C4-2B (cell line): ENCODE measurements around the gene OTOP2.

Experiments used
- H3K27ac ChIP-seq: fragments of 450-650 bp; 2 replicates; pipeline ENCODE4 v1.5.1; 2017
- ZFX ChIP-seq: fragments of 450-650 bp; IDR thresholded peaks from 2 replicates; pipeline ENCODE4 v1.6.1; 2017
- TF ChIP-seq, protein P1 (sequence below): fragments of 450-650 bp; conservative IDR thresholded peaks from 2 replicates; pipeline ENCODE4 v1.5.1; 2017; ENCODE audit warnings: mild to moderate bottlenecking

Gene OTOP2

DNA sequence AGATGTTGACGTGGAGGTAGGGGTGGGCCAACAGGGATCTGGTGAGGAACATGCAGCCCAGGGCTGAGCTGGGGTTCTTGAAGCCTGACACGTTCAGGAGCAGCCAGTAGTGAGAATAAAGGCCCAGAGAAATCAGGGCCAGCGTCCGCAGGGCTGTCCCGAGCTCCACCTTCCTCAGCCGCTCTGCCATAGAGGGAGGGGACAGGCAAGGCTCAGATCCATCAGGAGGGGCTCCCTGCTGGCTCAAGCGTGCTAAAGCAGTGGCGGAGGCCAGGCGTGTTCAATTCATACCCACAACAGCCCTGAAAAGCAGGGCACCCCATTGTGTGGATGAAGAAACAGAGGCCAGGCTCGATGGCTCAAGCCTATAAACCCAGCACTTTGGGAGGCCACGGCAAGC, 43.0 kb upstream of the OTOP2 start:
- H3K27ac ChIP-seq: no peak overlapping the region

GRCh38 chr17:74882517-74883240, 41.4 kb upstream of the OTOP2 start:
- no peak overlapping the region for H3K27ac ChIP-seq
- TF ChIP-seq, protein P1, sequence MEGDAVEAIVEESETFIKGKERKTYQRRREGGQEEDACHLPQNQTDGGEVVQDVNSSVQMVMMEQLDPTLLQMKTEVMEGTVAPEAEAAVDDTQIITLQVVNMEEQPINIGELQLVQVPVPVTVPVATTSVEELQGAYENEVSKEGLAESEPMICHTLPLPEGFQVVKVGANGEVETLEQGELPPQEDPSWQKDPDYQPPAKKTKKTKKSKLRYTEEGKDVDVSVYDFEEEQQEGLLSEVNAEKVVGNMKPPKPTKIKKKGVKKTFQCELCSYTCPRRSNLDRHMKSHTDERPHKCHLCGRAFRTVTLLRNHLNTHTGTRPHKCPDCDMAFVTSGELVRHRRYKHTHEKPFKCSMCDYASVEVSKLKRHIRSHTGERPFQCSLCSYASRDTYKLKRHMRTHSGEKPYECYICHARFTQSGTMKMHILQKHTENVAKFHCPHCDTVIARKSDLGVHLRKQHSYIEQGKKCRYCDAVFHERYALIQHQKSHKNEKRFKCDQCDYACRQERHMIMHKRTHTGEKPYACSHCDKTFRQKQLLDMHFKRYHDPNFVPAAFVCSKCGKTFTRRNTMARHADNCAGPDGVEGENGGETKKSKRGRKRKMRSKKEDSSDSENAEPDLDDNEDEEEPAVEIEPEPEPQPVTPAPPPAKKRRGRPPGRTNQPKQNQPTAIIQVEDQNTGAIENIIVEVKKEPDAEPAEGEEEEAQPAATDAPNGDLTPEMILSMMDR: no peak
- TF ChIP-seq ZFX: no peak

More for the DNA sequence above, 43.0 kb upstream of the OTOP2 start:
- TF ChIP-seq, protein P1: no peak
- no peak for TF ChIP-seq ZFX

DNA sequence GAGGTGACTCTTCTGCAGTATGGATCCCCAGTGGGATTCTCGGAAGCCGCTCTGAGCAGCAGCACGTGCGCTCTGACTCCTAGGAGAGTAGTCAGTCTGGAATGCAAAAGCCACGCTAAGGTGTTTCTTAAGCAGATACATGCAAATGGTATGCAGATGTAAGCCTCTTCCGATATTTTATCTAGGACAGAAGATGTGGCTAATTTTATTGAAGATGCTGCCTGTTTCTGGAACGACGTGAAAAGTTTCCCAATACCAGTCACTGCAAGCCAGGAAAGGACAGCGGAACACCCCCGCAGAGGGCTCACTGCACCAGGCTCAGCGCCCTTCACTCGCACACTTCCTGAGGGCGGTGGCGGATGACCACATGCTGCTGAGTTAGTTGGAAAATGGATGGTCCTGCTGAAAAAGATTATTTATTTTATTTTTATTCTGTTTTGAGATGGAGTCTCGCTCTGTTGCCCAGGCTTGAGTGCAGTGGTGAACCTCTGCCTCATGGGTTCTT, 40.8 kb upstream of the OTOP2 start:
- no peak overlapping the region for H3K27ac ChIP-seq
- TF ChIP-seq, protein P1: no peak
- TF ChIP-seq ZFX: no peak

DNA sequence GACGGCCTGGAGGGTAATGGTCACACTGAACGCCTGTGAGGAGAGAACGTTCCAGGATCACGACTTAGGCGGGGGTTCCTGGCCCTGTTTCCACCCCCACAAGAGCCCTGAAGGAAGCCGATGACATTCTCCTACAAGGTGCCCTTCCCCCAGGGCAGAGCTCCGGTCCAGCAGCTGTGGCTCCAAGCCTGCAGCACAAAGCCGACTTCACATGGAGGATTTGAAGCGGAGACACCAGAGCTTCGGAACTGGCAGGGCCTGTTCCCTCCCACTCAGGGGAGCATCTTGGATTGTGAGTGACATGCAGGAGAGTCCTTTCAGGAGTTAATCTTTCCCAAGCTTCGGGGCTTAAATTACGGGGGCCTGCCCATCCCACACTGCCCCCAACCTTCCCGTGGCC, 35.6 kb upstream of the OTOP2 start:
- no peak for TF ChIP-seq ZFX
- TF ChIP-seq, protein P1: no peak
- H3K27ac ChIP-seq: no peak overlapping the region

DNA sequence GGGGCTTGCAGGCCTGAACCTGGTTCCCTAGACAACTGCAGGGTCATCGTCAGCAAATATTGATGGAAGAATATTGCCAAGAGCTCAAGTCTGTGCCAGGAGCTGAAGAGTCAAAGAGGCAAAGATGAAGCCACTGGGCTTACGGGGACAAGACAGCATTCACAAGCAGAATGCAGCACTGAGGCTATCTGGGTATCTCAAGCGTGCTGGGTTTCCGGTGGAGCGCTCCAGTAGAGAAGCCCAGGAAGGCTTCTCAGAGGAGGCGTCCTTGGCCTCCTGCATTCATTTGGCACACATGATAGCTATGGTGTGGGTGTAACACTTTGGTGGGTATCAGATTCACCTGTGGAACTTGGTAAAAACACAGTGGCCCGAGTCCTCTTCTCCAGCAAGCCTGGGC, 33.5 kb upstream of the OTOP2 start:
- no peak overlapping the region for H3K27ac ChIP-seq
- no peak for TF ChIP-seq ZFX
- TF ChIP-seq, protein P1: no peak

- TF ChIP-seq, protein P1: no peak
- TF ChIP-seq ZFX: no peak
- no peak overlapping the region for H3K27ac ChIP-seq
Measured at GRCh38 chr17:74892013-74892841, 31.8 kb upstream of the OTOP2 start.
